HG02759 (cell line): ENCODE results near the gene HMGXB3.

Source experiments
- ATAC-seq: cut with Tn5 transposase; IDR thresholded peaks from one replicate; pipeline ENCODE4 v1.9.1; 2021; ENCODE audit warnings: mild to moderate bottlenecking, moderate library complexity; ENCODE audit not compliant: unreplicated experiment

Gene HMGXB3

GRCh38 chr5:149981206-149981605, 19.3 kb upstream of the HMGXB3 start:
- ATAC-seq, result no peak

- ATAC-seq, result no peak
These were observed 18.0 kb upstream of the HMGXB3 start for GRCh38 chr5:149982505-149982904.

- no peak for ATAC-seq
These were observed 12.4 kb upstream of the HMGXB3 start for GRCh38 chr5:149988126-149988525.

- peak; percentile 71 for ATAC-seq
These were observed 9.8 kb upstream of the HMGXB3 start for GRCh38 chr5:149990518-149991376.

- ATAC-seq, result no peak
These were observed 7.1 kb upstream of the HMGXB3 start for GRCh38 chr5:149993471-149993870.

GRCh38 chr5:149995385-149996204, 4.9 kb upstream of the HMGXB3 start:
- no peak for ATAC-seq

GRCh38 chr5:149996205-149996890, 4.2 kb upstream of the HMGXB3 start:
- no peak for ATAC-seq

GRCh38 chr5:149998281-149998680, 2.3 kb upstream of the HMGXB3 start:
- ATAC-seq, result no peak

GRCh38 chr5:149999359-149999758, 1.2 kb upstream of the HMGXB3 start:
- ATAC-seq, result no peak

- ATAC-seq, result no peak
These were observed 678 bp upstream of the HMGXB3 start for GRCh38 chr5:149999866-150000255.

- ATAC-seq, result peak; percentile 22
These were observed 586 bp downstream of the HMGXB3 start for GRCh38 chr5:150000990-150001659.

GRCh38 chr5:150001660-150002486, 1.3 kb downstream of the HMGXB3 start:
- ATAC-seq, result peak; percentile 56

GRCh38 chr5:150006318-150006717, 5.8 kb downstream of the HMGXB3 start:
- ATAC-seq, result no peak

GRCh38 chr5:150007050-150007449, 6.5 kb downstream of the HMGXB3 start:
- no peak for ATAC-seq

- ATAC-seq, result no peak
These were observed 9.3 kb downstream of the HMGXB3 start for GRCh38 chr5:150009671-150010387.

- ATAC-seq, result no peak
These were observed 13.4 kb downstream of the HMGXB3 start for GRCh38 chr5:150013931-150014330.

GRCh38 chr5:150014456-150014855, 13.9 kb downstream of the HMGXB3 start:
- ATAC-seq, result no peak

GRCh38 chr5:150015415-150015814, 14.9 kb downstream of the HMGXB3 start:
- no peak for ATAC-seq

- ATAC-seq, result no peak
These were observed 16.0 kb downstream of the HMGXB3 start for GRCh38 chr5:150016537-150016936.
